ENCODE results near the gene SPAG6. TPM values are rescaled to one million over a fixed set of nuclear protein-coding genes. Genes with fewer than 3 reads are reported as not detected.

The SPAG6 gene
- total RNA-seq, 1 experiment from 2014 or later, result not detected

- Histone ChIP-seq H3K27ac (no peak overlapping the region), H3K79me2 (ENCODE audit: low read depth) (no peaks in the 10 kb centered on the region), H3K4me2 (no peak overlapping the region), H3K36me3 (ENCODE audit: low read depth) (no peaks in the 10 kb centered on the region), H3K27me3 (ENCODE audit: insufficient read depth, low read depth) (no peaks in the 10 kb centered on the region), H3K9me3 (ENCODE audit: insufficient read depth, low read depth) (no peaks in the 10 kb centered on the region), H3F3A (ENCODE audit: insufficient read depth, low read depth) (no peaks in the 10 kb centered on the region), H3K9me2 (ENCODE audit: insufficient read depth) (no peaks in the 10 kb centered on the region), H2AFZ (no peak overlapping the region), H4K20me1 (ENCODE audit: insufficient read depth) (no peaks in the 10 kb centered on the region), H3K4me3 (no peak overlapping the region), H3K4me1 (replicated peaks; ENCODE audit: insufficient read depth) (peaks cover 10% of the 10 kb centered on the region)
- no peak for DNase-seq
- TF ChIP-seq EZH2 (IDR thresholded peaks at IDR 0.05; ENCODE audit: low read depth), result no peak
- POLR2A ChIA-PET (ENCODE audit: unreplicated experiment), result no interaction called here
- intact Hi-C loops (cut with micrococcal nuclease; ENCODE audit: unreplicated experiment), result no loop called here
- no TSS peak for BruUV-seq (replicated peaks)
- CTCF ChIA-PET, result no interaction called here
These were observed 96.8 kb downstream of the SPAG6 start for GRCh38 chr10:22442063-22442462.

- POLR2A ChIA-PET (ENCODE audit: unreplicated experiment), result no interaction called here
- Histone ChIP-seq H3K36me3 (ENCODE audit: low read depth) (no peaks in the 10 kb centered on the region), H3F3A (ENCODE audit: insufficient read depth, low read depth) (no peaks in the 10 kb centered on the region), H3K4me3 (no peak overlapping the region), H3K27me3 (ENCODE audit: insufficient read depth, low read depth) (no peaks in the 10 kb centered on the region), H2AFZ (no peak overlapping the region), H4K20me1 (ENCODE audit: insufficient read depth) (no peaks in the 10 kb centered on the region), H3K9me2 (ENCODE audit: insufficient read depth) (no peaks in the 10 kb centered on the region), H3K79me2 (ENCODE audit: low read depth) (no peaks in the 10 kb centered on the region), H3K9me3 (ENCODE audit: insufficient read depth, low read depth) (no peaks in the 10 kb centered on the region), H3K4me2 (no peak overlapping the region), H3K4me1 (replicated peaks; ENCODE audit: insufficient read depth) (peaks cover 10% of the 10 kb centered on the region), H3K27ac (no peak overlapping the region)
- no peak for DNase-seq
- CTCF ChIA-PET, result no interaction called here
- intact Hi-C loops (cut with micrococcal nuclease; ENCODE audit: unreplicated experiment), result no loop called here
- no peak for TF ChIP-seq EZH2 (IDR thresholded peaks at IDR 0.05; ENCODE audit: low read depth)
- TF ChIP-seq, protein P1, sequence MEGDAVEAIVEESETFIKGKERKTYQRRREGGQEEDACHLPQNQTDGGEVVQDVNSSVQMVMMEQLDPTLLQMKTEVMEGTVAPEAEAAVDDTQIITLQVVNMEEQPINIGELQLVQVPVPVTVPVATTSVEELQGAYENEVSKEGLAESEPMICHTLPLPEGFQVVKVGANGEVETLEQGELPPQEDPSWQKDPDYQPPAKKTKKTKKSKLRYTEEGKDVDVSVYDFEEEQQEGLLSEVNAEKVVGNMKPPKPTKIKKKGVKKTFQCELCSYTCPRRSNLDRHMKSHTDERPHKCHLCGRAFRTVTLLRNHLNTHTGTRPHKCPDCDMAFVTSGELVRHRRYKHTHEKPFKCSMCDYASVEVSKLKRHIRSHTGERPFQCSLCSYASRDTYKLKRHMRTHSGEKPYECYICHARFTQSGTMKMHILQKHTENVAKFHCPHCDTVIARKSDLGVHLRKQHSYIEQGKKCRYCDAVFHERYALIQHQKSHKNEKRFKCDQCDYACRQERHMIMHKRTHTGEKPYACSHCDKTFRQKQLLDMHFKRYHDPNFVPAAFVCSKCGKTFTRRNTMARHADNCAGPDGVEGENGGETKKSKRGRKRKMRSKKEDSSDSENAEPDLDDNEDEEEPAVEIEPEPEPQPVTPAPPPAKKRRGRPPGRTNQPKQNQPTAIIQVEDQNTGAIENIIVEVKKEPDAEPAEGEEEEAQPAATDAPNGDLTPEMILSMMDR (conservative IDR thresholded peaks at IDR 0.05), result no peak
- BruUV-seq (replicated peaks), result no TSS peak
These were observed 97.2 kb downstream of the SPAG6 start for GRCh38 chr10:22442468-22442867.

DNA sequence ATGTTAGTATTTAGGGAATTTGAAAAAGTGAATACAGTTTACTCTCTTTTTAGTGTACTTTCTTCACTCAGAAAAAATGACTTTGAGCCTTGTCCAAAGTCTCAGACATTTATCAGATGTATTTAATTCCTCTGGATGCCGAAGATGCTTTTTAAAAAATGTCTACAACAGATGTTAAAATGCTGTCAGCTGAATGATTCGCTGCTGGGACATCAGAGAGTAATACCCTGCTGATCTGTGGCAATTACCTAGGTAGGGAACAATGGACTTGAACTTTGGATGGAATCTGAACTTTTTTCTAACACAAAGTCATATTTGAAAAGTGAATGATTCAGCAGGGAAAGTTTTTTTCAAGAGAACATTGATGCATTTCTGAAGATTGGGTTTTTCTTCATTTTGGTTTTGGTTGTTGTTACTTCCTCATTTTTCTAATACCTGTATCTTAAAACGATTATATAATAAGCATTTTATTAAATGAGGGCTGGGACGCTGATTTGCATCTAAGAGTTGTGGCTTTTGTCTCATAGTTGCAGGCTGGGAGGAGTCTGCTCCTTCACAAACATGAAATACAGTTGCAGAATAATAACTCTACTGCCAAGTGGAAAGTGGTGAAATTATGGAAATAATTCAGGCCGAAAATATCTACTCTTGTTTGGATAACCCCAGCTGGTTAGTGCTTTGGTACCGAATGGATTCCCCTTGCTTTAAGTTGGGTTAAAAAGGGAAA is 98.0 kb downstream of the SPAG6 start:
- DNase-seq, result no peak
- Histone ChIP-seq H2AFZ (no peak overlapping the region), H3K4me1 (replicated peaks; ENCODE audit: insufficient read depth) (peaks cover 5% of the 10 kb centered on the region), H3K79me2 (ENCODE audit: low read depth) (no peaks in the 10 kb centered on the region), H3K27me3 (ENCODE audit: insufficient read depth, low read depth) (no peaks in the 10 kb centered on the region), H3K4me2 (no peak overlapping the region), H3K36me3 (ENCODE audit: low read depth) (no peaks in the 10 kb centered on the region), H4K20me1 (ENCODE audit: insufficient read depth) (no peaks in the 10 kb centered on the region), H3K9me3 (ENCODE audit: insufficient read depth, low read depth) (no peaks in the 10 kb centered on the region), H3K27ac (no peak overlapping the region), H3K9me2 (ENCODE audit: insufficient read depth) (no peaks in the 10 kb centered on the region), H3F3A (ENCODE audit: insufficient read depth, low read depth) (no peaks in the 10 kb centered on the region), H3K4me3 (no peak overlapping the region)
- no TSS peak for BruUV-seq (replicated peaks)
- intact Hi-C loops (cut with micrococcal nuclease; ENCODE audit: unreplicated experiment), result no loop called here
- TF ChIP-seq EZH2 (IDR thresholded peaks at IDR 0.05; ENCODE audit: low read depth), result no peak
- TF ChIP-seq, protein P1 (conservative IDR thresholded peaks at IDR 0.05), result no peak
- ChIA-PET POLR2A (ENCODE audit: unreplicated experiment) (no interaction called here), CTCF (interaction anchor here (0.7 kb wide), 1 partner anchor 146 kb away, joined by 4 read pairs; no protein-coding TSS in a partner anchor)
